Type B pancreatic cell (in vitro differentiated cells): ENCODE data around the gene TLL1. TPM values are rescaled to one million over a fixed set of nuclear protein-coding genes. Genes with fewer than 3 reads are reported as not detected.
A peak's percentile ranks its signal among the peaks of the same experiment; 100 is the strongest.

ENCODE experiments used
- DNase-seq: peaks from one replicate; pipeline ENCODE4 v3.0.0; 2021; ENCODE audit warnings: mixed read lengths; ENCODE audit not compliant: unreplicated experiment; ENCODE audit errors: extremely low spot score
- H3K27ac Mint-ChIP-seq: 2 replicates; pipeline ENCODE4 v1.8.0; 2021; ENCODE audit warnings: mild to moderate bottlenecking, mixed read lengths
- H3K27me3 Mint-ChIP-seq: 2 replicates; pipeline ENCODE4 v1.8.0; 2021; ENCODE audit warnings: mixed read lengths
- H3K36me3 Mint-ChIP-seq: 2 replicates; pipeline ENCODE4 v1.8.0; 2021; ENCODE audit warnings: mixed read lengths
- H3K4me1 Mint-ChIP-seq: one replicate; pipeline ENCODE4 v1.8.0; 2021; ENCODE audit warnings: mixed read lengths; ENCODE audit not compliant: unreplicated experiment
- H3K4me3 Mint-ChIP-seq: 2 replicates; pipeline ENCODE4 v1.8.0; 2021; ENCODE audit warnings: mild to moderate bottlenecking, mixed read lengths
- H3K9me3 Mint-ChIP-seq: 2 replicates; pipeline ENCODE4 v1.8.0; 2021; ENCODE audit warnings: mixed read lengths
- CTCF ChIP-seq: fragments of 200-600 bp; sonication (generic); conservative IDR thresholded peaks from 2 replicates; pipeline ENCODE4 v1.5.0; 2021; ENCODE audit warnings: antibody characterized with exemption, mild to moderate bottlenecking
- total RNA-seq: library from RNA; stranded (reverse); gene quantifications from 2 replicates; pipeline ENCODE4 v1.2.1, GENCODE V29; 2021; ENCODE audit warnings: low replicate concordance

The TLL1 gene
- total RNA-seq, 1 donor from 2014 or later, result 2.0 TPM

- Mint-ChIP-seq H3K4me1 (peaks cover 8% of the 10 kb centered on the region), H3K27ac (no peak overlapping the region), H3K9me3 (no peaks in the 10 kb centered on the region), H3K27me3 (peaks cover 88% of the 10 kb centered on the region), H3K4me3 (peak overlapping the region; percentile 91), H3K36me3 (no peaks in the 10 kb centered on the region)
- peak; percentile 69 for DNase-seq
- TF ChIP-seq CTCF, result no peak
Observed at GRCh38 chr4:165873298-165874071, 448 bp downstream of the TLL1 start.

- Mint-ChIP-seq H3K4me3 (peak overlapping the region; percentile 91), H3K4me1 (peaks cover 8% of the 10 kb centered on the region), H3K27me3 (peaks cover 85% of the 10 kb centered on the region), H3K27ac (no peak overlapping the region), H3K36me3 (no peaks in the 10 kb centered on the region), H3K9me3 (no peaks in the 10 kb centered on the region)
- no peak for TF ChIP-seq CTCF
- no peak for DNase-seq
Observed at GRCh38 chr4:165874072-165874790, 1.2 kb downstream of the TLL1 start.

- Mint-ChIP-seq H3K27ac (peak overlapping the region; percentile 46), H3K36me3 (no peaks in the 10 kb centered on the region), H3K4me1 (peaks cover 8% of the 10 kb centered on the region), H3K9me3 (no peaks in the 10 kb centered on the region), H3K4me3 (peak overlapping the region; percentile 91), H3K27me3 (peaks cover 81% of the 10 kb centered on the region)
- DNase-seq, result no peak
- TF ChIP-seq CTCF, result no peak
Observed at GRCh38 chr4:165874791-165875371, 1.8 kb downstream of the TLL1 start.

- Mint-ChIP-seq H3K27me3 (peaks cover 75% of the 10 kb centered on the region), H3K4me1 (peaks cover 8% of the 10 kb centered on the region), H3K27ac (no peak overlapping the region), H3K9me3 (no peaks in the 10 kb centered on the region), H3K4me3 (peak overlapping the region; percentile 91), H3K36me3 (no peaks in the 10 kb centered on the region)
- DNase-seq, result no peak
- TF ChIP-seq CTCF, result no peak
Observed at GRCh38 chr4:165875446-165875845, 2.4 kb downstream of the TLL1 start.

GRCh38 chr4:165877286-165877685 is 4.2 kb downstream of the TLL1 start:
- Mint-ChIP-seq H3K27ac (no peak overlapping the region), H3K4me3 (no peak overlapping the region), H3K27me3 (peaks cover 62% of the 10 kb centered on the region), H3K4me1 (peaks cover 7% of the 10 kb centered on the region), H3K36me3 (no peaks in the 10 kb centered on the region), H3K9me3 (no peaks in the 10 kb centered on the region)
- no peak for TF ChIP-seq CTCF
- no peak for DNase-seq
